Upper lobe of right lung (tissue), 1 donor: ENCODE measurements around the gene SLC12A7. TPM values are rescaled to one million over a fixed set of nuclear protein-coding genes. Genes with fewer than 3 reads are reported as not detected.
"Not testable (repeated sequence)": the region's sequence is repeated elsewhere in the genome, so short reads cannot be mapped to it uniquely, and the experiment has no call there.

Experiments used
- ATAC-seq: fragments of 200-7000 bp; cut with Tn5 transposase; one replicate; pipeline ENCODE4 v1.9.1; 2020; ENCODE audit warnings: mild to moderate bottlenecking, moderate library complexity
- DNase-seq: peaks from one replicate; pipeline ENCODE4 v3.0.0-alpha.2; 2020
- H3K27ac ChIP-seq: fragments of 200-600 bp; one replicate; pipeline ENCODE4 v1.8.0; 2022
- H3K27me3 ChIP-seq: fragments of 200-600 bp; one replicate; pipeline ENCODE4 v1.8.0; 2022; ENCODE audit warnings: mild to moderate bottlenecking
- H3K36me3 ChIP-seq: fragments of 200-600 bp; one replicate; pipeline ENCODE4 v1.8.0; 2022
- H3K4me1 ChIP-seq: fragments of 200-600 bp; one replicate; pipeline ENCODE4 v1.8.0; 2022
- H3K4me3 ChIP-seq: fragments of 200-600 bp; one replicate; pipeline ENCODE4 v1.8.0; 2022; ENCODE audit warnings: mild to moderate bottlenecking
- H3K9me3 ChIP-seq: fragments of 200-600 bp; one replicate; pipeline ENCODE4 v1.8.0; 2022
- CTCF ChIP-seq: fragments of 200-600 bp; IDR thresholded peaks from one replicate; pipeline ENCODE4 v1.8.0; 2022; ENCODE audit warnings: antibody characterized with exemption
- intact Hi-C: fragments of 100-400 bp; cut with DNase I; formaldehyde crosslinking; loops from one replicate; pipeline ENCODE4 v1.11.0; 2022
- total RNA-seq: library from RNA; stranded (reverse); fragmentation: NEBNext Ultra II Directional; extraction: Animal tissue kit (Norgen Biotek cat#: 25700); gene quantifications from one replicate; pipeline ENCODE4 v1.2.1, GENCODE V29; 2021
- donor health status: DM: no; HTN: yes; CAD: no; lungs with severe emphysema.

Gene SLC12A7
- total RNA-seq, 1 donor from 2014 or later = 49.6 TPM

DNA sequence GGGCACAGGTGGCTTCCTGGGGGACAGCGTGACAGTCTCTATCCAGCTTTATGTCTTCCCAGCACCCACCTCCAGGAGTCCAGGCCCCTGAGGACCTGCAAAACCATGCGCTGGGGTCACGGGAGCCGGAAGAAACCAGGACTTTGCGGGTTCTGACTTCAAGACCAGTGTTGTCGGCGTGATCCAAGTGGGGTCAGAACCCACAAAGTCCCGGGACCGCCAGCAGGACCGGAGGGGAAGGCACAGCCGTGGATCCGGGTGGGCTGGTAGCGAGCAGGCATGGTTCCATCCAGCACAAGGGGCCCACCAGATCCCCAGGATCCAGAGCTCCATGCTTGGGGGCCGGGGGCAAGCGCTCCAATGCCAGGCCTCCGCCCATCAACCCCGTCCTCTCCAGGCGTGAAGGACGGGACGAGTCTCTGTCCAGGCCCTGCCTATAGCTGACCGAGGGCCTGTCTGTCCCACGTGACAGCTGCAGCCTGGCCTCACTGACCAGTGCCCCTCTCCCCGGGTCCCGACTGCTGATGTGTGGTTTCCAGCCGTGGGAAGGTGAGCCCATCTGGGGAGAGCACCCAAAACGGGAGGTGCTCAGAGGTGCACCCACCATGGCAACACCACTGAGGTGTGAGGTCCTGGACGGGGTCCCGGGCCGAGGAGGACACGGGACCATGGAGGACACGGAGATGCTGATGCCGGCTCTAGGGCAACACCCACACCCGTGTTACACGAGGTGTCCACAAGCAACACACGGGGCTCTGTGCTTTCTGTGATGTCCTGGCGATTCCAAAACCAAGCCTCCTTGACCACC is 48.9 kb downstream of the SLC12A7 start:
- no peaks in the 10 kb centered on the region for H3K9me3 ChIP-seq
- no peak for TF ChIP-seq CTCF
- no peak overlapping the region for H3K27ac ChIP-seq
- DNase-seq (no peak), ATAC-seq (no peak)
- peaks cover 36% of the 10 kb centered on the region for H3K36me3 ChIP-seq
- H3K27me3 ChIP-seq = no peaks in the 10 kb centered on the region
- H3K4me1 ChIP-seq = no peaks in the 10 kb centered on the region
- intact Hi-C loops = no loop called here
- no peak overlapping the region for H3K4me3 ChIP-seq

DNA sequence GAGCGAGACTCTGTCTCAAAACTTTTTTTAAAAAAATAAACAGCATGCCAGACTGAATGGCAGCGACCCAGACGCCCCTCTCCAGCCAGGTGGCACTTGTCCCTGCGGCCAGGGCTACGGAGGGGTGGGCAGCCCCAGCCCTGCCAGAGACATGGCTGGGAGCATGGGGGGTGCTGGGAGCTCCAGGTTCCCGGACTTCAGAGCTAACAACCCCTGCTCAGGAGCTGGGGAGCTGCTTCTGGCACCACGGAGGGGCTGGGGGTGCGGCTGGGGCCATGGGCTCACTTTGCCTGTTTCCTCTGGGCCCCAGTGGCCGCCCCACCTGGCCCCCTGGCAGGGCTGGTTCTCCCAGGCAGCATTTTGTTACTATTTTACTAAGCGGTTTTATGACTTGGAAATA is 49.9 kb downstream of the SLC12A7 start:
- Histone ChIP-seq H3K27ac (no peak overlapping the region), H3K27me3 (no peaks in the 10 kb centered on the region), H3K36me3 (peaks cover 41% of the 10 kb centered on the region), H3K9me3 (no peaks in the 10 kb centered on the region), H3K4me3 (no peak overlapping the region), H3K4me1 (no peaks in the 10 kb centered on the region)
- intact Hi-C loops = no loop called here
- TF ChIP-seq CTCF = no peak
- ATAC-seq = no peak
- DNase-seq = no peak

- H3K4me3 ChIP-seq, H3K27ac ChIP-seq, H3K4me1 ChIP-seq, ATAC-seq, intact Hi-C loops, H3K9me3 ChIP-seq, H3K27me3 ChIP-seq, DNase-seq: not testable (repeated sequence)
- H3K36me3 ChIP-seq = peaks cover 46% of the 10 kb centered on the region
Measured at GRCh38 chr5:1061292-1061691, 50.6 kb downstream of the SLC12A7 start.

- H3K4me1 ChIP-seq = no peaks in the 10 kb centered on the region
- no peak for DNase-seq
- H3K4me3 ChIP-seq = no peak overlapping the region
- intact Hi-C loops = no loop called here
- no peak for ATAC-seq
- no peak for TF ChIP-seq CTCF
- H3K36me3 ChIP-seq = peaks cover 52% of the 10 kb centered on the region
- no peaks in the 10 kb centered on the region for H3K9me3 ChIP-seq
- H3K27ac ChIP-seq = no peak overlapping the region
- H3K27me3 ChIP-seq = no peaks in the 10 kb centered on the region
Measured at GRCh38 chr5:1060535-1060981, 51.3 kb downstream of the SLC12A7 start.

DNA sequence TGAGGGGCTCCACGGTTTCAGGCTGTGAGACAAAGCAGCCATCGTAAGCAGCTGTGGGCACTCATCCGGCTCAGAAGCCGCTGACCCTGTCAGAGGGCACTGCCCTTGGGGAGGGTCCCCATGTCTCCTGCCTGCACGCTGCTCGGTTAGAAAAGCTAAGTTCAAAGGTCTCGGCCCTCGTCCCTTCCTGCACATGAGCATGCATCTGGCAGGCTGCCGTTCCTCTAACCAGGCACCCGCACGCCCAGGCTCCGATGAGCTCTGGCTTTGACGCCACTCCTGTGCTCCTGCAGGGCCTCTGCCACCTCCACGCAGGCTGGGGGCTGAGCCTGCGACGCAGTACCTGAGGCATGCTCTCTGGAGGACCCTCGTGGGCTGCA is 52.0 kb downstream of the SLC12A7 start:
- intact Hi-C loops = no loop called here
- H3K27ac ChIP-seq = no peak overlapping the region
- ATAC-seq (no peak), DNase-seq (no peak)
- no peaks in the 10 kb centered on the region for H3K27me3 ChIP-seq
- peaks cover 54% of the 10 kb centered on the region for H3K36me3 ChIP-seq
- no peak for TF ChIP-seq CTCF
- no peak overlapping the region for H3K4me3 ChIP-seq
- H3K4me1 ChIP-seq = no peaks in the 10 kb centered on the region
- no peaks in the 10 kb centered on the region for H3K9me3 ChIP-seq

DNA sequence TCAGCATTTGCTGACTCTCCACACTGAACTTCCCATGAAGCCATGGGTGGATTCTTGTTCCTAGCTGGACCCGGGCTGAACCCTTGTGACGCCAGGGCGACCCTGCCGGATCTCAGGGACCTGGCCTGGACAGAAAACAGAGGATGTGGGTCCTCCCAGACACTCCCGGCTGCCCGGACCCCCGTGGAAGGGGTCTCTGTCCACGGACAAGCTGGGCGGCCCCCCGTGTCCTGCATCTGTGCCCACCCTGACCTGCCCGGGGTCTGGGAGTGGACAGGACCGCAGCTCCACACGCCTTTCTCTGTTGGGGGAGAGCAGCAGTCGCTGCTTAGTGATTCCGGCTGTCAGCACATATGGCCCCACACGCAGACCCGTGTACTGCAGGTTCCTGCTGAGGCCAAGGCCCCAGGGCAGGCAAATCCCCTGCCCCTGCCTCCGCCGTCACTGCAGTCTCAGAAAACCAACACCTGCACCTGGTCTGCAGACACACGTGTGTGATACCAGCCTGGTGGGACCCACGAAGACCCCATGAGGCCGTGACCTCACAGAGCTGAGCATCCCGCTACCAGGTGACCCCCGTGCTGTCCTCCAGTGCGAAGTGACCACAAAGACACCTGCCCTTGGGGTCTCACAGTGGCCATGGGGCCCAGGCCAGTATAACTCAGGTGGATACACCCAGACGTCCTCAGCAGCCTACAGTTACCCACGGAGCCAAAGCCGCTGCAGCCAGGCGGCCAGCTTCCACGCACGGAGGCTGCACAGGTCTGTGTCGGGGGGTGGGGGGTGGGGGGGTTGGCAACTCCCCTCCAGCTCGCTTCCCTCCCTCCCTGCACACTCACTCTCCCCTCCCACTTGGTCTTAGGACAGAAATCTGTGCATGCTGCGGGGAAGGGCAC is 52.6 kb downstream of the SLC12A7 start:
- Histone ChIP-seq H3K4me1 (no peaks in the 10 kb centered on the region), H3K36me3 (peaks cover 61% of the 10 kb centered on the region), H3K4me3 (no peak overlapping the region), H3K27me3 (no peaks in the 10 kb centered on the region), H3K9me3 (no peaks in the 10 kb centered on the region), H3K27ac (no peak overlapping the region)
- DNase-seq = no peak
- ATAC-seq = no peak
- TF ChIP-seq CTCF = no peak
- intact Hi-C loops = no loop called here
